SK-N-SH (cell line): ENCODE measurements around the gene DCHS2. TPM values are rescaled to one million over a fixed set of nuclear protein-coding genes. Genes with fewer than 3 reads are reported as not detected.

Experiments
- CTCF ChIA-PET: fragments of 300-600, 350-600 bp; formaldehyde crosslinking; extraction: SDS; loops from one replicate; lab custom pipeline; 2021; lab: Yijun Ruan, JAX
- POLR2A ChIA-PET: fragments of 350-600 bp; sonication (Branson Sonifier 250); formaldehyde crosslinking; extraction: SDS; loops from one replicate; lab custom pipeline; 2020; ENCODE audit warnings: antibody characterized with exemption, inconsistent platforms; lab: Yijun Ruan, JAX
- DNase-seq: peaks from one replicate; pipeline ENCODE4 v3.0.0; 2012
- H2AFZ ChIP-seq: fragments of 200-600 bp; sonication (generic); 2 replicates; pipeline ENCODE4 v1.8.1; 2016; ENCODE audit warnings: antibody characterized with exemption, mild to moderate bottlenecking, low read depth
- H3F3A ChIP-seq: fragments of 200-600 bp; sonication (generic); replicated peaks from 2 replicates; pipeline ENCODE3; 2016; ENCODE audit warnings: antibody characterized with exemption, mild to moderate bottlenecking; ENCODE audit not compliant: insufficient read depth
- H3K27ac ChIP-seq, 2 experiments: fragments of 200-500 bp in 1 of 2; fragments of 200-600 bp in 1 of 2; sonication (Bioruptor generic) in 1 of 2; sonication (generic), shearing (Covaris generic) in 1 of 2; 2 replicates each; pipeline versions ENCODE4 v1.5.1 to v1.6.1; 2014 to 2016; ENCODE audit warnings: low read depth in 2 of 2, inconsistent platforms in 1 of 2, low read length in 1 of 2, mild to moderate bottlenecking in 1 of 2, mixed read lengths in 1 of 2
- H3K27me3 ChIP-seq: fragments of 200-600 bp; sonication (generic), shearing (Covaris generic); 2 replicates; pipeline ENCODE4 v1.6.1; 2016; ENCODE audit warnings: mixed run types; ENCODE audit not compliant: insufficient read depth
- H3K36me3 ChIP-seq, 2 experiments: fragments of 200-500 bp in 1 of 2; fragments of 200-600 bp in 1 of 2; sonication (Bioruptor generic) in 1 of 2; sonication (generic) in 1 of 2; replicated peaks in 1 of 2; 2 replicates each; pipeline versions ENCODE3 to v1.5.1; 2014 to 2016; ENCODE audit warnings: low read length in 1 of 2, mild to moderate bottlenecking in 1 of 2; ENCODE audit not compliant: insufficient read depth in 2 of 2, control insufficient read depth in 1 of 2
- H3K4me1 ChIP-seq, 2 experiments: fragments of 200-500 bp in 1 of 2; fragments of 200-600 bp in 1 of 2; sonication (Bioruptor generic) in 1 of 2; sonication (generic), shearing (Covaris generic) in 1 of 2; 2 replicates each; pipeline versions ENCODE4 v1.5.1 to v1.6.1; 2014 to 2016; ENCODE audit warnings: low read depth in 1 of 2, low read length in 1 of 2, mixed run types in 1 of 2; ENCODE audit not compliant: insufficient read depth in 2 of 2, control insufficient read depth in 1 of 2
- H3K4me2 ChIP-seq: fragments of 200-600 bp; sonication (generic), shearing (Covaris generic); 2 replicates; pipeline ENCODE4 v1.6.1; 2017; ENCODE audit warnings: mixed run types
- H3K4me3 ChIP-seq, 2 experiments: fragments of 200-500 bp in 1 of 2; fragments of 200-600 bp in 1 of 2; sonication (Bioruptor generic) in 1 of 2; sonication (generic), shearing (Covaris generic) in 1 of 2; 2 replicates each; pipeline versions ENCODE4 v1.5.1 to v1.8.1; 2014 to 2016; ENCODE audit warnings: low read depth in 2 of 2, inconsistent platforms in 1 of 2, low read length in 1 of 2, mild to moderate bottlenecking in 1 of 2, mixed read lengths in 1 of 2, moderate library complexity in 1 of 2
- H3K79me2 ChIP-seq: fragments of 200-600 bp; sonication (generic); 2 replicates; pipeline ENCODE4 v1.8.1; 2017; ENCODE audit warnings: mild to moderate bottlenecking; ENCODE audit not compliant: insufficient read depth
- H3K9ac ChIP-seq: fragments of 200-600 bp; sonication (generic); 2 replicates; pipeline ENCODE4 v1.6.1; 2017; ENCODE audit warnings: mixed run types
- H3K9me2 ChIP-seq: fragments of 200-600 bp; sonication (generic); 2 replicates; pipeline ENCODE4 v1.6.1; 2017; ENCODE audit warnings: mixed run types
- H3K9me3 ChIP-seq: fragments of 200-600 bp; sonication (generic); 2 replicates; pipeline ENCODE4 v1.6.1; 2017; ENCODE audit warnings: mixed run types, mild to moderate bottlenecking, moderate library complexity
- H4K20me1 ChIP-seq: fragments of 200-600 bp; sonication (generic); 2 replicates; pipeline ENCODE4 v1.6.1; 2017; ENCODE audit warnings: mild to moderate bottlenecking, mixed run types; ENCODE audit not compliant: insufficient read depth
- CHD2 ChIP-seq: fragments of 150-350 bp; IDR thresholded peaks from 2 replicates; pipeline ENCODE4 v1.6.1; 2018; ENCODE audit warnings: low read length; ENCODE audit not compliant: partially characterized antibody
- ELF1 ChIP-seq: IDR thresholded peaks from 2 replicates; pipeline ENCODE4 v1.4.0; 2012
- FOXJ3 ChIP-seq: sonication (generic); formaldehyde crosslinking; IDR thresholded peaks from 2 replicates; pipeline ENCODE4 v1.5.1; 2020; ENCODE audit warnings: mild to moderate bottlenecking, missing genetic modification reagents
- FOXM1 ChIP-seq: IDR thresholded peaks from 2 replicates; pipeline ENCODE4 v1.4.0; 2012; ENCODE audit warnings: low read depth, mild to moderate bottlenecking
- NFIC ChIP-seq: IDR thresholded peaks from 2 replicates; pipeline ENCODE4 v1.4.0; 2012; ENCODE audit warnings: borderline replicate concordance
- NRF1 ChIP-seq: IDR thresholded peaks from 2 replicates; pipeline ENCODE4 v1.6.1; 2012; ENCODE audit warnings: low read depth, mild to moderate bottlenecking, low read length
- POLR2AphosphoS5 ChIP-seq: IDR thresholded peaks from 2 replicates; pipeline ENCODE4 v1.6.1; 2012; ENCODE audit warnings: low read depth, low read length
- RAD21 ChIP-seq: IDR thresholded peaks from 2 replicates; pipeline ENCODE4 v1.6.1; 2012; ENCODE audit warnings: mild to moderate bottlenecking, low read length
- RCOR1 ChIP-seq: fragments of 150-350 bp; IDR thresholded peaks from 2 replicates; pipeline ENCODE4 v1.6.1; 2017; ENCODE audit warnings: antibody characterized with exemption, low read length
- RFX5 ChIP-seq: IDR thresholded peaks from 2 replicates; pipeline ENCODE4 v1.6.1; 2012; ENCODE audit warnings: mild to moderate bottlenecking, improper control_type of control experiment, low read length
- RXRA ChIP-seq: IDR thresholded peaks from 2 replicates; pipeline ENCODE4 v1.4.0; 2012; ENCODE audit warnings: low read depth, mild to moderate bottlenecking, borderline replicate concordance
- TAF1 ChIP-seq: IDR thresholded peaks from 2 replicates; pipeline ENCODE4 v1.6.1; 2012; ENCODE audit warnings: low read depth, mild to moderate bottlenecking, low read length, moderate library complexity, borderline replicate concordance
- YY1 ChIP-seq: IDR thresholded peaks from 2 replicates; pipeline ENCODE4 v1.4.0; 2012; ENCODE audit warnings: low read depth, mild to moderate bottlenecking
- WGBS: methylation state at CpG from one replicate; pipeline ENCODE4 v1.1.6; 2017; ENCODE audit warnings: low lambda C conversion rate; 5-methylcytosine and 5-hydroxymethylcytosine counted together
- polyA plus RNA-seq, 3 experiments: library from polyadenylated mRNA; depleted of rRNA; stranded (reverse); fragments of >200 nt; gene quantifications; 2 replicates each; pipeline ENCODE4 v1.2.3, GENCODE V29; 2012
- TF ChIP-seq, protein P1 (sequence below): IDR thresholded peaks from 2 replicates; pipeline ENCODE4 v1.4.0; 2012; ENCODE audit warnings: low read depth, borderline replicate concordance
- TF ChIP-seq, protein P2 (sequence below): IDR thresholded peaks from 2 replicates; pipeline ENCODE4 v1.6.1; 2012; ENCODE audit warnings: mild to moderate bottlenecking, low read depth, low read length, moderate library complexity
- TF ChIP-seq, protein P3 (sequence below): fragments of 200-600 bp; sonication (generic); IDR thresholded peaks from 2 replicates; pipeline ENCODE4 v1.6.1; 2017; ENCODE audit warnings: antibody characterized with exemption, mild to moderate bottlenecking, moderate library complexity
- TF ChIP-seq, protein P4 (sequence below): IDR thresholded peaks from 2 replicates; pipeline ENCODE4; 2012
- TF ChIP-seq, protein P5 (sequence below): fragments of 150-350 bp; IDR thresholded peaks from 2 replicates; pipeline ENCODE4 v1.6.1; 2016; ENCODE audit warnings: mild to moderate bottlenecking, low read depth, low read length
- TF ChIP-seq, protein P6 (sequence below): IDR thresholded peaks from 2 replicates; pipeline ENCODE4 v1.4.0; 2012; ENCODE audit warnings: low read depth, borderline replicate concordance

DCHS2 gene
- polyA plus RNA-seq, 1 of the 3 experiments (the other 2 are of a cell fraction): not detected

DNA sequence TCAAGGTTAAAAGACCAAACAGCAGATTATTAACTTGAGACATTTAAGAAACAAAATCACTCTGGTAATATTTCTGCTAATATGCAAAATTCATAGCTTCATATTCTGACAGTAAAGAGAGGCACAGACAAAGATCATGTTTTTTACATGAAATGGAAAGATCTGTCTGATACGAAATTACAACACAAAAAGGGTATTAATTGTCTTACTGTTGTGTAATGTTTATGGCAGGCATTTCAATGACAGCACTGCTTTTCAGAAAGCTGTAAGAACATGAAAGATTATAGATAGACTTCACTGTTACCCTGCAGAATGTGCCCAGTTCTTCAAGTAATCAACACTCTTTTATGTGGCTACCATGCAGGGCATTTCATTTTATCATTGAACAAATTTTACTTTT, 15.4 kb downstream of the DCHS2 start:
- Histone ChIP-seq H3K9ac (no peak overlapping the region), H3K27ac (no peak overlapping the region), H3K4me1 (no peaks in the 10 kb centered on the region), H3K9me3 (no peaks in the 10 kb centered on the region), H3K79me2 (no peaks in the 10 kb centered on the region), H3K4me3 (no peak overlapping the region), H2AFZ (no peak overlapping the region), H3K4me2 (no peak overlapping the region), H3F3A (no peaks in the 10 kb centered on the region), H3K9me2 (no peaks in the 10 kb centered on the region), H3K27me3 (peaks cover 3% of the 10 kb centered on the region; the same call in 1 of the 2 replicates), H4K20me1 (no peaks in the 10 kb centered on the region), H3K36me3 (no peaks in the 10 kb centered on the region)
- POLR2A ChIA-PET: no interaction called here
- CTCF ChIA-PET: no interaction called here
- WGBS: 0% methylated on average over 1 of the region's 1 CpG
- no peak for TF ChIP-seq TAF1
- TF ChIP-seq, protein P1, sequence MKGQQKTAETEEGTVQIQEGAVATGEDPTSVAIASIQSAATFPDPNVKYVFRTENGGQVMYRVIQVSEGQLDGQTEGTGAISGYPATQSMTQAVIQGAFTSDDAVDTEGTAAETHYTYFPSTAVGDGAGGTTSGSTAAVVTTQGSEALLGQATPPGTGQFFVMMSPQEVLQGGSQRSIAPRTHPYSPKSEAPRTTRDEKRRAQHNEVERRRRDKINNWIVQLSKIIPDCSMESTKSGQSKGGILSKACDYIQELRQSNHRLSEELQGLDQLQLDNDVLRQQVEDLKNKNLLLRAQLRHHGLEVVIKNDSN: no peak
- TF ChIP-seq CHD2: no peak
- TF ChIP-seq RAD21: no peak
- TF ChIP-seq RCOR1: no peak
- no peak for TF ChIP-seq ELF1
- TF ChIP-seq, protein P2, sequence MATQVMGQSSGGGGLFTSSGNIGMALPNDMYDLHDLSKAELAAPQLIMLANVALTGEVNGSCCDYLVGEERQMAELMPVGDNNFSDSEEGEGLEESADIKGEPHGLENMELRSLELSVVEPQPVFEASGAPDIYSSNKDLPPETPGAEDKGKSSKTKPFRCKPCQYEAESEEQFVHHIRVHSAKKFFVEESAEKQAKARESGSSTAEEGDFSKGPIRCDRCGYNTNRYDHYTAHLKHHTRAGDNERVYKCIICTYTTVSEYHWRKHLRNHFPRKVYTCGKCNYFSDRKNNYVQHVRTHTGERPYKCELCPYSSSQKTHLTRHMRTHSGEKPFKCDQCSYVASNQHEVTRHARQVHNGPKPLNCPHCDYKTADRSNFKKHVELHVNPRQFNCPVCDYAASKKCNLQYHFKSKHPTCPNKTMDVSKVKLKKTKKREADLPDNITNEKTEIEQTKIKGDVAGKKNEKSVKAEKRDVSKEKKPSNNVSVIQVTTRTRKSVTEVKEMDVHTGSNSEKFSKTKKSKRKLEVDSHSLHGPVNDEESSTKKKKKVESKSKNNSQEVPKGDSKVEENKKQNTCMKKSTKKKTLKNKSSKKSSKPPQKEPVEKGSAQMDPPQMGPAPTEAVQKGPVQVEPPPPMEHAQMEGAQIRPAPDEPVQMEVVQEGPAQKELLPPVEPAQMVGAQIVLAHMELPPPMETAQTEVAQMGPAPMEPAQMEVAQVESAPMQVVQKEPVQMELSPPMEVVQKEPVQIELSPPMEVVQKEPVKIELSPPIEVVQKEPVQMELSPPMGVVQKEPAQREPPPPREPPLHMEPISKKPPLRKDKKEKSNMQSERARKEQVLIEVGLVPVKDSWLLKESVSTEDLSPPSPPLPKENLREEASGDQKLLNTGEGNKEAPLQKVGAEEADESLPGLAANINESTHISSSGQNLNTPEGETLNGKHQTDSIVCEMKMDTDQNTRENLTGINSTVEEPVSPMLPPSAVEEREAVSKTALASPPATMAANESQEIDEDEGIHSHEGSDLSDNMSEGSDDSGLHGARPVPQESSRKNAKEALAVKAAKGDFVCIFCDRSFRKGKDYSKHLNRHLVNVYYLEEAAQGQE: no peak
- no peak for TF ChIP-seq YY1
- TF ChIP-seq, protein P3, sequence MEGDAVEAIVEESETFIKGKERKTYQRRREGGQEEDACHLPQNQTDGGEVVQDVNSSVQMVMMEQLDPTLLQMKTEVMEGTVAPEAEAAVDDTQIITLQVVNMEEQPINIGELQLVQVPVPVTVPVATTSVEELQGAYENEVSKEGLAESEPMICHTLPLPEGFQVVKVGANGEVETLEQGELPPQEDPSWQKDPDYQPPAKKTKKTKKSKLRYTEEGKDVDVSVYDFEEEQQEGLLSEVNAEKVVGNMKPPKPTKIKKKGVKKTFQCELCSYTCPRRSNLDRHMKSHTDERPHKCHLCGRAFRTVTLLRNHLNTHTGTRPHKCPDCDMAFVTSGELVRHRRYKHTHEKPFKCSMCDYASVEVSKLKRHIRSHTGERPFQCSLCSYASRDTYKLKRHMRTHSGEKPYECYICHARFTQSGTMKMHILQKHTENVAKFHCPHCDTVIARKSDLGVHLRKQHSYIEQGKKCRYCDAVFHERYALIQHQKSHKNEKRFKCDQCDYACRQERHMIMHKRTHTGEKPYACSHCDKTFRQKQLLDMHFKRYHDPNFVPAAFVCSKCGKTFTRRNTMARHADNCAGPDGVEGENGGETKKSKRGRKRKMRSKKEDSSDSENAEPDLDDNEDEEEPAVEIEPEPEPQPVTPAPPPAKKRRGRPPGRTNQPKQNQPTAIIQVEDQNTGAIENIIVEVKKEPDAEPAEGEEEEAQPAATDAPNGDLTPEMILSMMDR: no peak
- no peak for TF ChIP-seq FOXJ3 (CRISPR knock-in tag)
- no peak for TF ChIP-seq RXRA
- TF ChIP-seq NFIC: no peak
- no peak for TF ChIP-seq NRF1
- TF ChIP-seq POLR2AphosphoS5: no peak
- TF ChIP-seq, protein P4, sequence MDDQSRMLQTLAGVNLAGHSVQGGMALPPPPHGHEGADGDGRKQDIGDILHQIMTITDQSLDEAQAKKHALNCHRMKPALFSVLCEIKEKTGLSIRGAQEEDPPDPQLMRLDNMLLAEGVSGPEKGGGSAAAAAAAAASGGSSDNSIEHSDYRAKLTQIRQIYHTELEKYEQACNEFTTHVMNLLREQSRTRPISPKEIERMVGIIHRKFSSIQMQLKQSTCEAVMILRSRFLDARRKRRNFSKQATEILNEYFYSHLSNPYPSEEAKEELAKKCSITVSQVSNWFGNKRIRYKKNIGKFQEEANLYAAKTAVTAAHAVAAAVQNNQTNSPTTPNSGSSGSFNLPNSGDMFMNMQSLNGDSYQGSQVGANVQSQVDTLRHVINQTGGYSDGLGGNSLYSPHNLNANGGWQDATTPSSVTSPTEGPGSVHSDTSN: no peak
- TF ChIP-seq, protein P5, sequence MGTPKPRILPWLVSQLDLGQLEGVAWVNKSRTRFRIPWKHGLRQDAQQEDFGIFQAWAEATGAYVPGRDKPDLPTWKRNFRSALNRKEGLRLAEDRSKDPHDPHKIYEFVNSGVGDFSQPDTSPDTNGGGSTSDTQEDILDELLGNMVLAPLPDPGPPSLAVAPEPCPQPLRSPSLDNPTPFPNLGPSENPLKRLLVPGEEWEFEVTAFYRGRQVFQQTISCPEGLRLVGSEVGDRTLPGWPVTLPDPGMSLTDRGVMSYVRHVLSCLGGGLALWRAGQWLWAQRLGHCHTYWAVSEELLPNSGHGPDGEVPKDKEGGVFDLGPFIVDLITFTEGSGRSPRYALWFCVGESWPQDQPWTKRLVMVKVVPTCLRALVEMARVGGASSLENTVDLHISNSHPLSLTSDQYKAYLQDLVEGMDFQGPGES: no peak
- no peak for TF ChIP-seq RFX5
- no peak for TF ChIP-seq FOXM1
- TF ChIP-seq, protein P6, sequence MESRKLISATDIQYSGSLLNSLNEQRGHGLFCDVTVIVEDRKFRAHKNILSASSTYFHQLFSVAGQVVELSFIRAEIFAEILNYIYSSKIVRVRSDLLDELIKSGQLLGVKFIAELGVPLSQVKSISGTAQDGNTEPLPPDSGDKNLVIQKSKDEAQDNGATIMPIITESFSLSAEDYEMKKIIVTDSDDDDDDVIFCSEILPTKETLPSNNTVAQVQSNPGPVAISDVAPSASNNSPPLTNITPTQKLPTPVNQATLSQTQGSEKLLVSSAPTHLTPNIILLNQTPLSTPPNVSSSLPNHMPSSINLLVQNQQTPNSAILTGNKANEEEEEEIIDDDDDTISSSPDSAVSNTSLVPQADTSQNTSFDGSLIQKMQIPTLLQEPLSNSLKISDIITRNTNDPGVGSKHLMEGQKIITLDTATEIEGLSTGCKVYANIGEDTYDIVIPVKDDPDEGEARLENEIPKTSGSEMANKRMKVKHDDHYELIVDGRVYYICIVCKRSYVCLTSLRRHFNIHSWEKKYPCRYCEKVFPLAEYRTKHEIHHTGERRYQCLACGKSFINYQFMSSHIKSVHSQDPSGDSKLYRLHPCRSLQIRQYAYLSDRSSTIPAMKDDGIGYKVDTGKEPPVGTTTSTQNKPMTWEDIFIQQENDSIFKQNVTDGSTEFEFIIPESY: no peak
- DNase-seq: no peak
